HuH-7 (cell line): ENCODE measurements around the gene MFAP3.
"Not testable (repeated sequence)": the region's sequence is repeated elsewhere in the genome, so short reads cannot be mapped to it uniquely, and the experiment has no call there.

ENCODE experiments used
- DNase-seq: peaks from one replicate; pipeline ENCODE4 v3.0.0; 2011; ENCODE audit warnings: low spot score

MFAP3 gene

GRCh38 chr5:154038707-154039457, at the start of gene MFAP3, which contains the start of gene FAM114A2:
Gene MFAP3 (plus strand): TSS chr5:154038967. CDS start chr5:154049723, 10,756 bp downstream.
Gene FAM114A2 (minus strand): TSS chr5:154038910. CDS start chr5:154034953, 3,957 bp downstream.
- DNase-seq: peak; percentile 88

DNA sequence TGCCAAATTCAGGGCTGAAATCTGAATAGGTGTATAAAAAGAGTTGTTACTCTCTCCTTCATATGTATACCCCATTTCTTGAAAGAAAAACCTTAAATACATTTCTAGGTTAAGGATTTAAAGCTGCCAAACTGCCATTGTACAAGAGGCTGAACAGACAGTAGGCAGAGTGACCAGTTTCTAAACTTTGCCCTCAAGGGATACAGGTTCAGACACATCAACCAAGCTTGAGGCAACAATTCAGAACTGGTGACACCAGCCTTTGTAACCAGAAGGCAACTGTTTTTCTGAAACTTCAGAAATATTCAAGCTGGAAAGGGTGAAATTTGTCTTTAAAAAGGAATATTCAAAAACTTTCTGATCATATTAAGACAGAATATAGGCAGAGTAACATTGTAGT, 47.6 kb upstream of the MFAP3 start:
- DNase-seq: no peak

GRCh38 chr5:153998010-153998409, 40.8 kb upstream of the MFAP3 start:
- no peak for DNase-seq

- no peak for DNase-seq
These were observed 40.0 kb upstream of the MFAP3 start for GRCh38 chr5:153998768-153999167.

DNA sequence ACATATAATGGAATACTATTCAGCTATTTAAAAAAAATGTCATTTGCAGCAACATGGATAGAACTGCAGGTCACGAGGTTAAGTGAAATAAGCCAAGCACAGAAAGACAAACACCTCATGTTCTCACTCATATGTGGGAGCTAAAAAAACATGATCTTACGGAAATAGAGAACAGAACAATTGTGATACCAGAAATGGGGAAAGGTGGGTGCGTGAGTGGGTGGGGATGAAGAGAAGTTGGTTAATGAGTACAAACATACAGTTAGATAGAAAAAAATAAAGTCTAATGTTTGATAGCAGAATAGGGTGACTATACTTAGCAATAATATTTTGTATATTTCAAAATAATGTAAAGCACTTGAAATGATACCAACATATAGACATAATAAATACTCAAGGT, 38.8 kb upstream of the MFAP3 start:
- no peak for DNase-seq

GRCh38 chr5:154000703-154001102, 38.1 kb upstream of the MFAP3 start:
- DNase-seq: no peak

DNA sequence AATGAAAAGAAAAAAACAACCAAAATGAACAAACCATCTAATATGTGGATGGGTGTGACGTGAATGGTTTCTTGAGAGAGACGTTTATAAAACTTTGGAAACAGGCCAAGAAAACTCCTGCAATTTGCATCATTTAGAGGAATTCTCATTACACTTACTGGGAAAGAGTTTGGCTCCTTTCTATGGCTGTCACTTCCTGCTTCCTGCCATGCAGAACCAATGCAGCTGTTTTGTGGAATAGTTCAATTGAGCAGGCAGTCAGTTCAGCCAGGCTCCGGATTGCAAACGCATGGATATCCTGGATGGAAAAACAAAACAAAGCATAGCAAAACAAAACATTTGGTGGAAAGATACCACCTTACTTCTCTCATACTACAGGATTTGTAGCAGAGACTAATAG, 36.7 kb upstream of the MFAP3 start:
- DNase-seq: no peak

DNA sequence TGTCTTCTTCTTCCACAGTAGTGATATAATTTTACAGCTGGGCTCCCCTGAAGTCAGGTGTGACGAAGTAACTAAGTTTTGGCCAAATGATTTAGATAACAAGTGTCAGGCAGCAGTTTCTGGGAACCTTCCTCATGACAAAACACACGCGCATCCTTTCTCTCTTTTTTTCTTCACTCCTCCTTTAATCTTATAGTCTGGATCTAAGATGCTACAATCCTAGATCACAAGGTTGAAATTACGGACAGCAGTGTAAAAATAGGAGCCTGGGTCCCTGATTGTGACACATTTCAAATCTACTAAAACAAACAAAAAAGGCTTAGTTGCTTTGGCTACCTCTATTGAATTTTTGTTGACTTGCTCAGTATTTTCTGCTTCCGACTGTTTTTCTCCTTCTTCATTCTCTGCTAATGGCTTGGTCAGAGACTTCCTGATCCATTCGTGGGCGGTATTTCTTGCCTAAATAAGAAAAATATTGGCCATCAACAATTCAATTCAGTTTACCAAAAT, 36.2 kb upstream of the MFAP3 start:
- DNase-seq: no peak

DNA sequence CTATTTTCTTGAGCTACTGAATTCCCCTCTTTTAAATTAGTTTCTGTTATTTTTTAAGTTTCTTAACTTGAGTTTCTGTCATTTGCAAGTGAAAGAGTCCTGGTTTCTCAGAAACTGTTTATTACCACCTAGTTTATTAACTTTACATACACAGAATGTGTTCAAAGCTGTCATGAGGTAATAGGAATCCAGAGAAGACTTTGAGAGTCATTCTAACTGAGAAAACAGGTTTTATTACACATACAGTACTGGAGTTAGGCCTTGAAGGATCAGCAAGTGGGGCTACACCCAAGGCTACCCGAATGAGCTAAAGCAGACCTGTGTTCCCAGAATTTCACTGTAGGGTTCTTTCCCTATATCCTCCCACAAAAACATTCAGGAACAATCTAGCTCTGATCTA, 33.1 kb upstream of the MFAP3 start:
- no peak for DNase-seq

GRCh38 chr5:154010660-154011059, 28.1 kb upstream of the MFAP3 start:
- no peak for DNase-seq

DNA sequence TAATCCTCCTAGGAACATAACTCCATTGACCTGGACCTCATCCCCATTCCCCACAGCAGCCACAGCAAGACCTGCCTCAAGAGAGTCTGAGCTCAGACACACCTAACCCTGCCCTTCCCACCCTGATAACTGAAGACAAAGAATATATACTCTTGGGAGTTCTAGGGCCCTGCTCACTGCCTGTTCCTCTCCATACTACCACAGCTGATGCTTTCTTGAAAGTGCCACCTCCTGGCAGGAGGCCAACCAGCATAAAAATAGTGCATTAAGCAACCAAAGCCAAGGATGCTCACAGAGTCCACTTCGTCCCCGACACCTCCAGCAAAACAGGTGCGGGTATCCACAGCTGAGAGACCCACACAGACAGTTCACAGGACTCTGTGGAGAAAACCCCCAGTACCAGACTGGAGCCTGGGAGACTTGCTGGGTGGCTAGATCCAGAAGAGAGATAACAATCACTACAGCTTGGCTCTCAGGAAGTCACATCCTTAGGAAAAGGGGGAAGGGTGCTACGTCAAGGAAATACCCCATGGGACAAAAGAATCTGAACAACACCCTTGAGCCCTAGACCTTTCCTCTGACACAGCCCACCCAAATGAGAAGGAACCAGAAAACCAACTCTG, 23.6 kb upstream of the MFAP3 start:
- no peak for DNase-seq

GRCh38 chr5:154018919-154019318, 19.8 kb upstream of the MFAP3 start:
- DNase-seq: not testable (repeated sequence)

GRCh38 chr5:154025951-154026350, 12.8 kb upstream of the MFAP3 start:
- DNase-seq: no peak

GRCh38 chr5:154031937-154032489, 6.8 kb upstream of the MFAP3 start:
- no peak for DNase-seq

GRCh38 chr5:154034944-154035343, 3.8 kb upstream of the MFAP3 start:
- DNase-seq: no peak

GRCh38 chr5:154038261-154038706, 483 bp upstream of the MFAP3 start:
- DNase-seq: peak; percentile 20

- DNase-seq: no peak
These were observed 677 bp downstream of the MFAP3 start for GRCh38 chr5:154039458-154039829.

DNA sequence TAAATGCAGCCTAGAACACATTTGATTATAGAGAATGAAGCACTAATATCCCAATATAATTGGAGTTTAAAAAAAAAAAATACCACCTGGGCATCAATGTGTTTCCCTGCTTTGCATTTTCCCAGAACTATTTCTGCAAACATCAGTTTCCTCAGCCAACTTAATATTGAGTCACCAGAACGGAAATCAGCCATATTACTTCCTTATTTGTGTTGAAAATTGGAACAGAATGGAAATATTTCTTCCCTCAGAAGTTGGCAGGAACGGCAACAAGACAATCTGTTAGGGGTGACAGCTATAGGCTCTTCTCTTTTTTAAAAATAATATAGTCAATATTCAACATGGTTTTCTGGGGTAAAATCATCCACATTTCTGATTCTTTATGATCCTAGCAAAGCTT, 4.0 kb downstream of the MFAP3 start:
- no peak for DNase-seq

- no peak for DNase-seq
These were observed 5.3 kb downstream of the MFAP3 start for GRCh38 chr5:154044099-154044498.

DNA sequence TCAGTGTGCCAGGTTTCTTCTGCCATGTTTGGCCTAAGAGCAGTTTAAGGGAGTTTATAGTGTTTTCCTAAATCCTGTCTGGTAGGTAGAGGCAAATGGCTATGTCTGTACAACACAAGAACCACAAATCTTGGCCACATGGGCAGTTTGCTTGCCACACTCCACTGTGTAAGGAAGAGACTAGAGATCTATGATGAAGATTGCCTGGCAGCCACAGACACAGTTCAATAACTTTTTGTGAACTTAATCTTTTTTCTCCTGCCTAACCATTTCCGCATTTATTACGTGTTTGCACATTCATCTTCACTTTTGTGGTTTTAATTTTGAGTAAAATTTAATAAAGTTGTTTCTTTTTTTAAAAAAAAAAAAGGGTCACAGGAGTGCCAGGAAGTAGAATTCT, 5.8 kb downstream of the MFAP3 start:
- DNase-seq: no peak

DNA sequence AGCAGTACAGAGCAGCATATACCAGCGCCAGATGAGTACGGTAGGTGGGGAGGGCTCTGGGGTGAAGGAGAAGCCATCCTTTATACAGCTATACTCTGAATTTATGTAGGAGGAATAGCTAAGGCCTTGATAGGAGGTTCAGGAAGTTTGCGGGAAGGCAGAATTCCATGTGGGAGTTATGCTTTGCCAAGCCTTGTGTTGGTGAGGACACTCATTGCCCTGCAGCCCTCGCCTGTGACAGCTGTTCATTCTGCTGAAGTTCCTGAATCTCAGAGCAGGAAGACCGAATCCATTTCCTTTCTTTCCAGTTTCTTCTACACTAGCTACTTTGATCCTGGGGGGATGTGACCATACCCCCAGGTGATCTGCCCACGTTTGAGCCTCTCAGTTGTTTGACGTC, 7.7 kb downstream of the MFAP3 start:
- no peak for DNase-seq

GRCh38 chr5:154047324-154047723, 8.6 kb downstream of the MFAP3 start:
- DNase-seq: no peak

DNA sequence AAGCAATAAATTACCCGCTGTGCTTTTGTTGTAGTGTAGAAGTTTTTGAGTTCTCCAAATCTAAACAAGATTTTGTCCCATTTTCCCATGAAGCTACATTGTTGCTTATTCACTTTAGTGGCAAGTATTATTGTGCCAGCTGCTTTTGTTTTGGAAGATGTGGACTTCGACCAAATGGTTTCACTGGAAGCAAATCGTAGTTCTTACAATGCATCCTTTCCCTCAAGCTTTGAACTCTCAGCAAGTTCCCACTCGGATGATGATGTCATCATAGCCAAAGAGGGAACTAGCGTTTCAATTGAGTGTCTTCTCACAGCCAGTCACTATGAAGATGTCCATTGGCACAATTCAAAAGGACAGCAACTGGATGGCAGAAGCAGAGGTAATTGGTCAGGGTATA, 10.9 kb downstream of the MFAP3 start:
- DNase-seq: no peak
